Ishikawa (cell line): Measurements from ENCODE around the gene COL16A1.

Experiments used
- TEAD4 ChIP-seq: IDR thresholded peaks from 2 replicates; pipeline ENCODE4 v1.6.1; 2012
- YY1 ChIP-seq: IDR thresholded peaks from 2 replicates; pipeline ENCODE4 v1.6.1; 2012; ENCODE audit warnings: low read depth

GRCh38 chr1:31702836-31703404 is 897 bp downstream of the COL16A1 start:
- TF ChIP-seq TEAD4 (no peak), YY1 (no peak)
